Activated naive CD4-positive, alpha-beta T cell treated with anti-CD3 and anti-CD28 coated beads, Interleukin-2, amount 50 U/mL, for 72 hours (primary cell): ENCODE results near the gene TRPC6. TPM values are rescaled to one million over a fixed set of nuclear protein-coding genes. Genes with fewer than 3 reads are reported as not detected.

Experiments
- ATAC-seq, 2 donors: fragments of 150-1000 bp; cut with Tn5 transposase; 2 replicates each; pipeline ENCODE4 v1.10.0; 2021; ENCODE audit warnings: mild to moderate bottlenecking in 2 of 2, moderate library complexity in 2 of 2
- DNase-seq, 2 donors: peaks; one replicate each; pipeline ENCODE4 v3.0.0; 2021 to 2022; ENCODE audit warnings: low spot score in 2 of 2
- H3K27ac Mint-ChIP-seq, 2 donors: one replicate each; pipeline ENCODE4 v1.8.0; 2022; ENCODE audit warnings: mild to moderate bottlenecking in 2 of 2, mixed read lengths in 2 of 2
- H3K36me3 Mint-ChIP-seq, 2 donors: one replicate each; pipeline ENCODE4 v1.8.0; 2022; ENCODE audit warnings: mixed read lengths in 2 of 2
- H3K9me3 Mint-ChIP-seq, 2 donors: one replicate each; pipeline ENCODE4 v1.8.0; 2022; ENCODE audit warnings: mixed read lengths in 2 of 2
- total RNA-seq, 2 donors: library from RNA; stranded (reverse); gene quantifications; one replicate each; pipeline ENCODE4 v1.2.3, GENCODE V29; 2022

Gene TRPC6
- total RNA-seq, result not detected

DNA sequence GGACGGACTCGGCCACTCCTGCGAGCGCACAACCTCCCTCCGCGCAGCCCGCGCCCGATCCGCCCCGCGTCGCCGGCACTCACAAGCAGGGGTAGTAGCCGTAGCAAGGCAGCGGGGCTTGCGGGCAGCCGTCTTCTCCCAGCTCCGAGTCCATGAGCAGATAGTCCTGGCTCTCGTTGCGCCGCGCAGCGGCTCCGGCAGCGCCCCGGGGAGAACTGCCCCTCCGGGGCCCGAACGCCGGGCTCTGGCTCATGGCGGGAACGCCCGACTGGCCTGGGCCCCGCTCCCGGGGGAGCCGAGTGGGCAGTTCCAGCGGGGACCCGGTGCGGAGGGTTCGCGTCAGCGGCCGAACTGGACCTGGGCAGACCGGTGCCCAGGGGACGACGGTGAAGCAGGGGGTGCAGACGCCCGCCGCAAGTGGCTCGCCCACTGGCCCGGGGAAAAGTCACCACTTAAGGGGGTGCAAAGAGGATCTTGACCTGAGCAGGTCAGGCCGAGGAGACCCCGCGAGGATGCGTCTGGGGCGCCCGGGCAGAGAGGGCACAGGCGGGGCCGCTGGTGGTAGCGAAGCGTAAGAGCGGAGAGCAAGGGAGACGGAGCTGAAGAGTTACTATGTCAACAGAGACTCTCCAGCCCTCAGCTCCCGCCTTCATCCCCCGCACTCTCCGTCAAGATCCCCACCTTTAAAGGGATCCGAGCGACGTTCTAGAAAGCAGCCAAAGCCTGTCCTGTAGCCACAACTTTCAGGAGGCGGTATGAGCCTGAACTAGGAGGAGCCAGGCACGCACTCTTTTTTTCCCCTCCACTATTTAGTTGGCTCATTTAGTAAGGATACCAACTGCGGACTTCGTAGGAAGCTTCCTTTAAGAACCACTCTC lies at the start of gene TRPC6:
Gene TRPC6 (minus strand): TSS at position 757 of the 878 bp plus-strand sequence. CDS start 504 bp downstream, at position 253.
- ATAC-seq (no peak), DNase-seq (no peak)
- H3K36me3 Mint-ChIP-seq, result peaks cover 0 to 5% of the 10 kb centered on the region in 2 donors
- no peak within 1 kb of the TSS for H3K27ac Mint-ChIP-seq
- peaks cover 0 to 4% of the 10 kb centered on the region in 2 donors for H3K9me3 Mint-ChIP-seq

DNA sequence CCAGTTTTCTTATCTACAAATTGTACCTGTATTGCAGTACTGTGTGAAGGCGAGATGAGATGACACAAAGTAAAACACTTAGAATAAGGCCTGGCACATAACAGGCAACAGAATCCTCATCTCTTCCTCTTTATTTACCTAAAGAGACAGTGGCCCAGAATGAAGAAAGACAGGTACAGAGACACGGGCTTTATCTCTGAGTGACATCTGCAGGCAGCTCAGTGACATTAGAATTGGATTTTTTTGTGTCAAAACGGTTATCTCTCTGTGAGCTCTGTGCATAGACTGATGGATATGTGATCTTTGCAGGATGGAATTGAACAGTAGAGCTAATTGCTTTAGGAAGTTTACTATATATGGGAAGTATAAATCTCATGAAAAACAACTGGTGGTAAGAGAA lies 36.2 kb upstream of the TRPC6 start:
- ATAC-seq (no peak), DNase-seq (no peak)
- Mint-ChIP-seq H3K9me3 (peaks cover 4 to 7% of the 10 kb centered on the region in 2 donors), H3K27ac (no peak overlapping the region), H3K36me3 (no peaks in the 10 kb centered on the region)

DNA sequence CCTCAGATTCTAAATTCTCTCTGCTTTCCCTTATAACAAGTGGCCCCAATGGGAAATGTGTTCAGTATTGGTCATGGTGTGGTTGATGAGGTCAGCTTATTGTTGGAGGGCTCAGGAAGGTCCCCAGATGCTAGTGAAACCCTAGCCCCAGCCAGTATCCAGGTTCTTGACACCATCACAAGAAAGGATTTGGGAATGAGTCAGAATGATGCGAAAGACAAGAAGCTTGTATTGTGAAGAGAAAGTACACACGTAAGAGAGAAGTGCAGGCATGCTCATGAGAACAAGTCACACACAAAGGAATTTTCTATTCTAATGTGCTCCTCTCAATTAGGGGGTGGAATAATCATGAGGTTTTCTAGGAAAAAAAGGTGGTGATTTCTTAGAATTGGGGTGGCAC lies 34.9 kb upstream of the TRPC6 start:
- H3K27ac Mint-ChIP-seq, result no peak overlapping the region
- H3K9me3 Mint-ChIP-seq, result peaks cover 4 to 7% of the 10 kb centered on the region in 2 donors
- DNase-seq (no peak), ATAC-seq (no peak)
- no peaks in the 10 kb centered on the region for H3K36me3 Mint-ChIP-seq

DNA sequence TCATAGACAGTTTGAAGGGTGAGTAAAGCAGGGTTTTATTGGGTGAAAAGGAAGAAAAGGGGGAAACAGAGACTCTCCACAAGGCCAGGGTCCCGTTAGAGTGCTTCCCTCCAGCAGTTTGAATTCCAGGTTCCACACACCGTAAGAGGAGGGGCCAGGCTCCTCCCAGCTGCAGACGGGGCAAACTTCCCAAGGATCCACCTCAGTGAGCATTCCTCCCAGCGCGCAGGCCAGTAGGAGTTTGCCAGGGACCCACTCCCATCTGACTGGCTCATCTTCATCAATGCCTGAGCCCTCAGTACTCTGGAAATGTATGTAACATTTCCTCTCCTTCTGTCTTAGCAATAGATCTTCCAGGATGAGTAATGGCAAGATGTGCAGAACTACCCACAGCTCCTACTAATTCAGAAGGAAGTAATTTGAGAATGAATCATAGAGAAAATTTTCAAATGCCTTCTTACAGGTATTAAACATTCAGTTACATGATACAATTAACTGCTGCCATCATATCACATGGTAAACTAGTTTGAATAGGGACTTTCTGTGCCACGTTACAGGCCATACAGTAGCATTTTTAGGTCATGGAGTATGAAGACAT lies 34.0 kb upstream of the TRPC6 start:
- Mint-ChIP-seq H3K9me3 (peaks cover 4 to 7% of the 10 kb centered on the region in 2 donors), H3K36me3 (no peaks in the 10 kb centered on the region), H3K27ac (no peak overlapping the region)
- DNase-seq (no peak), ATAC-seq (no peak)

DNA sequence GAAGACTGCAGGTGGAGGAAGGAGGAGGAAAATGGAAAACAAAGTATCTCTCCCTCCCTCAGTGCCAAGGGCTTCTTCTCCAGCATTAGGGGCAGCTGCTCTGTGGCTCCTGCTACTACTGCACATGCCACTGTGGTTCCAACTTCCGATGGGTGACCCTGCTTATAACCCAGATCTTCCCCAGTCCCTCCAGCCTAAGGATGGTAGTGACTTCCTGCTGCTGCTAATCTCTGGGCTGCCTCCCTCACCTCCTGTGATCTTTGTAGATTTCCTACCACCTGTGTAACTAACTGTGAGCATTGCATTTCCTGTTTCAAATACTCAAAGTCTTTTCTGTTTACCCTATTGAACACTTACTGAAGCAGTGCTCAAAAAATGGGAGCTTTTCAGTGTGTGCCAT lies 28.7 kb upstream of the TRPC6 start:
- no peak overlapping the region for H3K27ac Mint-ChIP-seq
- no peaks in the 10 kb centered on the region for H3K36me3 Mint-ChIP-seq
- DNase-seq (no peak), ATAC-seq (no peak)
- H3K9me3 Mint-ChIP-seq, result peaks cover 0 to 4% of the 10 kb centered on the region in 2 donors

DNA sequence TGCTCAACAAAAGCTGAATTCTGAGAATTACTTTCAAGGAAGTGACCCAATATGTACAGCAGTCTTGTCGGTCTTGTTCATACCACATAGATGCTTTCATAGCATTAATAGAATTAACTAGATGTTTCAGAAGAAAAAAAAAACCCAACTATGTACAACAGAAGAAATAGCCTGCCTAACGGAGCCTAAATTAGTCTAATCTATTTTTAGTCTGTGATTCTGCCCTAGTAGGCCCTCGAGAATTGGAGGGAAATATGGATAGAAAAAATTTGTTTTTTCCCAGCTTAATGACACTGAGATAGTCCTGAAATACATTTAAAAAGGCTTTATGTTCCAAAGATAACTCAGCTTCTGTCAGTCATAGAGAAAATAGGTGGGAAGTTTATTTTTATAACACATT lies 17.1 kb upstream of the TRPC6 start:
- Mint-ChIP-seq H3K27ac (no peak overlapping the region), H3K36me3 (no peaks in the 10 kb centered on the region), H3K9me3 (peaks cover 0 to 4% of the 10 kb centered on the region in 2 donors)
- no peak for DNase-seq
- no peak for ATAC-seq

DNA sequence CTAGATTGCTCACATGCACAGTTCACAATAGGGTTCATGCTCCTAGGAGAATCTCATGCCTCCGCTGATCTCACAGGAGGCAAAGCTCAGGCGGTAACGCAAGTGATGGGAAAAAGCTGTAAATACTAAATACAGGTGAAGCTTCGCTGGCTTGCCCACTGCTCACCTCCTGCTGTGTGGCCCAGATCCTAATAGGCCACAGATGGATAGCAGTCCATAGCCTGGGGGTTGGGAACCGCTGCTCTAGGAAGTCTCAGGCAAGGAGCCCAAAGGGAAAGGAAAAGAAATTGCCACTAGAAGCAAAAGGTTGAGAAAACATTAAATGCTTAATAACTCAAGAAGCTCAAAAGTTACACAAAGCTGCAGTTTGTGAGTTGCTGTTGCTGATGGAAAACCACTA lies 3.2 kb upstream of the TRPC6 start:
- Mint-ChIP-seq H3K9me3 (peaks cover 0 to 4% of the 10 kb centered on the region in 2 donors), H3K27ac (no peak overlapping the region), H3K36me3 (peaks cover 0 to 5% of the 10 kb centered on the region in 2 donors)
- DNase-seq (no peak), ATAC-seq (no peak)

DNA sequence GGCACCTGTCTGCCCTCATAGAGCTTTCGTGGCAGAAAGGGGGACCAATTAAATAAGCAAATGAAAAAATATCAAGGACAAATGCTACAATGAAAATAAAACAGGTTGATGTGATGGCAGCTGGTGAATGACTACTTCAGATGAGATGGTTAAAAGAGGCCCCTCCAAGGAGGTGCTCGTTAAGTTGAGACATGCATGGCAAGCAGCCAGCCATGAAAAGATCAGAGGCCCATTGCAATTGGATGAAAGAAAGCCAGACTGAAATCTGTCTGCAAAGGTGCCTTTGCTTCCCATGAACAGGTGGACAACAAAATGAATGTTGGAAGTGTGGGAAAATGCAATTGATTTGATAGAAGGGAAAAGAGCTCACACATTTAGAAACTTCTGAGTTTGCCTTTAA lies 848 bp upstream of the TRPC6 start:
- DNase-seq (no peak), ATAC-seq (no peak)
- Mint-ChIP-seq H3K9me3 (peaks cover 0 to 4% of the 10 kb centered on the region in 2 donors), H3K36me3 (peaks cover 0 to 5% of the 10 kb centered on the region in 2 donors), H3K27ac (no peak overlapping the region)

DNA sequence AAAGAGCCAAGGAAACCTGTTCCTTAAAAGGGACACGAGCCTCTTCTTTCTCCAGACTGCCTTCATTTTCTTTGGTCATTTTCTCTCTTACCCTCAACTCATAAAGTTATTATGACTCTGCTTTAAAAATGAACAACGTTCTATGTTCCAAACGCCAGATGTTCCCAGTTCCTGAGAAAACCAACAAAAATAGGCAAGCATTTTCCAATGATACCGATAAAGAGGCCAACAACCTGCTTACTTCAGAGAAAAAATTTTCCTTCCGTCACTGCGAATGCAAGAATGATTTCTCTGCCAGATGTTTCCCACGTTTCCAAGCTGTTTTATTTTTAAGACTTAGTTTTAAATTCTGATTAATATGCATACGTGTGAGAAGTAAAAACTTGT lies 315 bp upstream of the TRPC6 start:
- Mint-ChIP-seq H3K27ac (no peak overlapping the region), H3K36me3 (peaks cover 0 to 5% of the 10 kb centered on the region in 2 donors), H3K9me3 (peaks cover 0 to 4% of the 10 kb centered on the region in 2 donors)
- DNase-seq (no peak), ATAC-seq (no peak)

DNA sequence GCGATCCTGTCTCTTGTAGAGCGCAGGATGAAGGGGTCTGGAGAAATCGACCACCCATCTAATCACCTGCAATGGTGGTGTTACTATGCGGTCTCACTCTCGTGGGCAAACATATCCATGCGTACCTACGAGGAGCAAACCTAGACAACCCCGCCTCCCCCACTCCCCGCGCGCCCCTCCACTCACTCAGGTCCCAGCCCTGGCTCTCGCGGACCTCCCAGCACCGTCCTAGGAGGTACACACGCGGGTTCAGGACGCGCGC lies 887 bp downstream of the TRPC6 start:
- Mint-ChIP-seq H3K36me3 (peaks cover 0 to 5% of the 10 kb centered on the region in 2 donors), H3K9me3 (peaks cover 0 to 4% of the 10 kb centered on the region in 2 donors), H3K27ac (no peak overlapping the region)
- no peak for ATAC-seq
- DNase-seq, result no peak

DNA sequence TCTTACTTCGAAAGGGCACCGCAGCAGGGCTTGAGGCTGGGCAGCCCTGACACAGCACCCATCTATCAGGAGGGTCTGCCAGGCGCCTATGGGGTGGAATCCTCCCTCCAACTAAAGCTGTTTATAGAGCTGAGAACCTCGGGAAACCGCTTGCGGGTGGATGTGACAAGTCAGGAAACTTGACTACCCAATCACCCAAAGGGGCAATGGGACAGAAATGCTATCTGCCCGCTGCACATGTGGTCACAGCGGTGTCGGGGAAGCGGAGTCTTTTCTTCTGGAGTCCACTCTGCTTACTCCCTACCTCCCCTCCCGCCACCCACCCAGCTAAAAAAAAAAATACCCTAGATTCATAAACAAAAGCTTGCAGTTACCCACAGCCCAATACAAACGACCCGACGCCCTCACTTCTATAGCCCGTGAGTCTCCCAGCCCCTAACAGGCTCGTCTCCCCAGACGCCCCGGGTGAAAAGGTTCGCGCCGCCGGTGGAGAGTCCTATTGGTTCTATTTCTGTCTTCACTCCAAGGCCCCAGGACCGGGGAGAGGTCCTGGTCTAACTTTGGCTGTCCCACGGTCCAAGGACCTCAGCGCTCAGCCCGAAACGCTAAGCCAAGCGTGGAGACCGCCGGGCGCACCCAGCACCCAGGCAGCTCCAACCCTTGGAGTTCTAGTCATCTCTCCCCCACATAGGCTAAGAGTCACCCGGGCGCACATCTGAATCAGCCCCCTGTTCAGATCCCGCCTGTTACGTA lies 1.4 kb downstream of the TRPC6 start:
- H3K9me3 Mint-ChIP-seq, result peaks cover 0 to 4% of the 10 kb centered on the region in 2 donors
- DNase-seq (no peak), ATAC-seq (no peak)

DNA sequence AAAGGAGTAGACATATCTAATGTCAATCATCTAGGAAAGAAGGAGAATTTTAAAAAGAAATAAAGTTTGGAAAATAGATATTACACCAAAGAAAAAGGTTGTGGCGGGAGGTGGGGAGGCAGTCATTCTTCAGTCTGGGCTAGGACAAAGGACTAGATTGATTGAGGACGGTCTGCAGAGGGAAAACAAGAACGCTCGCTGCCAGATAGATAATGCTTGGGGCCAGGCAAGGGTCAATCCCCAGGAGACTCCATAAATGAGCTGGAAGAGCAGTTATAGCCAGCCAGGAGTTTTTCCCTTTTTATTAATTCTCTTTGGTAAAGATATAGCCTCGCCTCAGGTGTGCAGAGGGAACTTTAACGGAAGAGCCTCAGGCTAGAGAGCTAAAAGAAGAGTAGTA lies 6.3 kb downstream of the TRPC6 start:
- Mint-ChIP-seq H3K9me3 (peaks cover 0 to 4% of the 10 kb centered on the region in 2 donors), H3K36me3 (no peaks in the 10 kb centered on the region), H3K27ac (no peak overlapping the region)
- DNase-seq (no peak), ATAC-seq (no peak)

More for the DNA sequence above, 1.4 kb downstream of the TRPC6 start:
- Mint-ChIP-seq H3K36me3 (peaks cover 0 to 5% of the 10 kb centered on the region in 2 donors), H3K27ac (no peak overlapping the region)

DNA sequence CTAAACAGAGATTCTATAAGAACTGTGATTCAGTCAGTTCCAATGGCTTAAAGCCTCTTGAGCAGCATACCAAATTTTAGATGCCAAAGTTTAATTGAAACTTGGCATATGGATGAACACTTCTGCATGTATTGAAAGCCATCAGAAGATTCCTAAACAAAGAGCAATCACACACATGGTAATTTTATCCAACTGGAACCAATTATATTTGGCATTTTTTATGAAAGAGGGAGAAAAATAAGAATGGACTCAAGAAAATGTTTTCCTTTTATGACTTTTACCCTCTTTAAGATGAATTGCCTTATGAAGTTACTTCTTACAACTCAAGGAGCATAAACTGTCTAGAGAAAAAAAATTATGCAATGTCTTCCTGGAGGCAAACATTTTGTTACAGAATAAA lies 7.4 kb downstream of the TRPC6 start:
- no peak overlapping the region for H3K27ac Mint-ChIP-seq
- ATAC-seq (no peak), DNase-seq (no peak)
- no peaks in the 10 kb centered on the region for H3K36me3 Mint-ChIP-seq
- peaks cover 0 to 4% of the 10 kb centered on the region in 2 donors for H3K9me3 Mint-ChIP-seq

DNA sequence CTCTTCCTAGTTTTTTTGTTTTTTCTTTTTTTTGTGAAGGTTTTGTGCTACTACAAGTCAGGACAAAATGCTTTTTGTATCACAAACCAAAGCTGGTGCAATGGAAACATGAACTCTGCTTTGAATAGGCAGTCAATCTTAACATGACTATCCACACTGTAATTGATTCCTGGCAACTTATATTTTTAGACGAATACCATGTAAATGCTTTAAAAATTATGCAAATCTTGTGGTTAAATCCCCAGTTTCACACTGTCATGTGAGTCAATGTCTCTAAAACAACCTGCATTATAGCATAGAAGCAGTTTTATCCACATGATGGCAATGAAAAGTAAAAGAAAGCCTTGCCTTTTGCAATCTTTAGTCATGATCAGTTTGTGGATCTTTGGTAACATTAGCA lies 8.9 kb downstream of the TRPC6 start:
- no peak for DNase-seq
- H3K9me3 Mint-ChIP-seq, result peaks cover 0 to 4% of the 10 kb centered on the region in 2 donors
- no peak for ATAC-seq
- no peaks in the 10 kb centered on the region for H3K36me3 Mint-ChIP-seq
- H3K27ac Mint-ChIP-seq, result no peak overlapping the region

DNA sequence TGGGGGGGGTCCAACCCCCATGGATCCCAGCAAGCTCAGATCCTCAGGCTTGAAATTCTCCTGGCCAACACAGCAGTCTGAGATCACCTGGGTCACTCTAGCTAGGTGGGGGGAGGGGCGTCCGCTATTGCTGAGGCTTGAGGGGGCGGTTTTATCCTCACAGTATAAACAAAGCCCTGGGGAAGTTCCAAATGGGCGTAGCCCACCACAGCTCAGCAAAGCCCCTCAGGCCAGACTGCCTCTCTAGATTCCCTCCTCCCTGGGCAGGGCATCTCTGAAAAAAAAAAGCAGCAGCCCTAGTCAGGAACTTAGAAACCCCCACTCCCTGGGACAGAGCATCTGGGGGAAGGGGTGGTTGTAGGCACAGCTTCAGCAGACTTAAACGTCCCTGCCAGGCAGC lies 16.7 kb downstream of the TRPC6 start:
- ATAC-seq, result no peak
- no peak for DNase-seq
- Mint-ChIP-seq H3K27ac (no peak overlapping the region), H3K9me3 (peaks cover 11 to 13% of the 10 kb centered on the region in 2 donors), H3K36me3 (no peaks in the 10 kb centered on the region)

DNA sequence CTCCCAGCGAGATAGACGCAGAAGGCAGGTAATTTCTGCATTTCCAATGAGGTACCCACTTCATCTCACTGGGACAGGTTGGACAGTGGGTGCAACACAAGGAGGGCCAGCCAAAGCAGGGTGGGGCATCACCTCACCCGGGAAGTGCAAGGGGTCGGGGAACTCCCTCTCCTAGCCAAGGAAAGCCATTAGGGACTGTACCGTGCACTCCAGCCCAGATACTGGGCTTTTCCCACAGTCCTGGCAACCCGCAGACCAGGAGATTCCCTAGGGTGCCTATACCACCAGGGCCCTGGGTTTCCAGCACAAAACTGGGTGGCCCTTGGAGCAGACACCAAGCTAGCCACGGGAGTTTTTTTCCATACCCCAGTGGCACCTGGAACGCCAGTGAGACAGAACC lies 17.2 kb downstream of the TRPC6 start:
- no peak for DNase-seq
- ATAC-seq, result no peak
- peaks cover 11 to 13% of the 10 kb centered on the region in 2 donors for H3K9me3 Mint-ChIP-seq
- H3K27ac Mint-ChIP-seq, result no peak overlapping the region
- no peaks in the 10 kb centered on the region for H3K36me3 Mint-ChIP-seq

DNA sequence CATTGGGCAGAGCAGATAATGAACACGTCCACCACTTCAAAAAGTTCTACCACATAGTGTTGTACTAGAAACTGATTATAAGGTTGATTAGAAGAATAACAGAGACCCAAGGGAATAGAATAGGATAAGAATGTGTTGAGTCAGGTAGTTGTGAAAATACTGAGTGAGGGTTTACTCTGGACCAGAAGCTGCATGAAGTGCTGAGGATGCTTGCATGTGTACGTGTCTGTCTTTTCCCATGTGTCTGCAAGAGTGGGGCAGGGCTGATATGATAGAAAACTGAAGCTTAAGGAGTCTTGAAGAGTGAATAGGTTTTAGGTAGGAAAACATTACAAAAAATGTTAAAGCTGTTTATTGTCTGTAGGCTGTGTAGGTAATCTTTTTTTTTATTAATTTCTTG lies 20.6 kb downstream of the TRPC6 start:
- no peak for ATAC-seq
- Mint-ChIP-seq H3K9me3 (peaks cover 7 to 9% of the 10 kb centered on the region in 2 donors), H3K27ac (no peak overlapping the region), H3K36me3 (no peaks in the 10 kb centered on the region)
- no peak for DNase-seq
